ENCODE measurements around the gene STEAP1. TPM values are rescaled to one million over a fixed set of nuclear protein-coding genes. Genes with fewer than 3 reads are reported as not detected.
"Not testable (repeated sequence)": the region's sequence is repeated elsewhere in the genome, so short reads cannot be mapped to it uniquely, and the experiment has no call there.

Gene STEAP1
- total RNA-seq, 1 donor from 2014 or later: 16.3 TPM

DNA sequence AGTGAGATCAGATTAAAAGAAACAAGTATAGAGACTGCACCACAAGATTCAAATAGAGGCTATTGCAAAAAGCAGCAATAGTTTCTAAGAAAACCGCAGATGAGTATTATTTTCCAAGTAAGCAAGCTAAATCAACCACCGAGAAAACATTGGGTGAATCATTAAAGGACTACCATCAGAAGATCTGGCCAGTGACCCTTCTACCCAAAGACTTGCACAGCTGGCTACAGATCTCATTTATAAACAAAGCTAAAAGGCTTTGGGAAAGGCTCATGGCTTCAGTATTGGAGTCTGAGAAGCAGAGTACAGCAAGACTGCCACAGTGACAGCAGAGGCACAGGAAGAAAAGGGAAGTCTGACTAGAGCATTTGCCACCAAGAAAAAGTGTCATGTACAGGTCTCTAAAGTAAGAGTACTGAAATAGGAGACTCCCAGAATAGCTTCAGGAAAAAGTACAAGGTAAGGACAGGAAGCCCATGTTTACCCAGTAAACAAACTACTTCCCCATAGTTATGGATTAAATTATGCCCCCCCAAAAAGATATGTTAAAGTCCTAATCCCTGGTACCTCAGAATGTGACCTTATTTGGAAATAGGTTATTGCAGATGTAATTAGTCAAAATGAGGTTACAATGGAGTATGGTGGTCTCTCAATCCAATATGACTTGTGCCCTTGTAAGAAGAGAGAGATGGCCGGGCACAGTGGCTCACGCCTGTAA lies 19.0 kb downstream of the STEAP1 start:
- no peak for DNase-seq

DNA sequence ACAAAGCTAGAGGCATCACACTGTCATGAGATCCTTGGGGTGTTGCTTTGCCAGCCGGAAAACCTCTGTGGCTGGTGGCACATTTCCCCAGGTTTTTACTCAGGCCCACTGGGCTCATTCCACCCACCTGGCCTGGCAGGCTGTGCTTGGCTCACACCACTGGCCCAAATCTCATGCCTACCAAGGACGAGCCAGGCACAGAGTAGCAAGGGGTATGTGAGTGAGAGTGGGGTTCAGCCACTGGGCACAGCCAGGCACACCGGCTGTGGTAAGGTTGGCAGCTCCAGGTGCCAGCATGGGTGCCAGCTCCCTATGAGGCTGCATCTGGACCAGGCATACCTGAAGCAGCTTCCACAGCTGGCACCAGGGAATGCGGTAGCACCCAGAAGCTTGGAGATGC lies 21.4 kb downstream of the STEAP1 start:
- no peak for DNase-seq

- DNase-seq: no peak
Observed at GRCh38 chr7:90176195-90176594, 21.9 kb downstream of the STEAP1 start.

DNA sequence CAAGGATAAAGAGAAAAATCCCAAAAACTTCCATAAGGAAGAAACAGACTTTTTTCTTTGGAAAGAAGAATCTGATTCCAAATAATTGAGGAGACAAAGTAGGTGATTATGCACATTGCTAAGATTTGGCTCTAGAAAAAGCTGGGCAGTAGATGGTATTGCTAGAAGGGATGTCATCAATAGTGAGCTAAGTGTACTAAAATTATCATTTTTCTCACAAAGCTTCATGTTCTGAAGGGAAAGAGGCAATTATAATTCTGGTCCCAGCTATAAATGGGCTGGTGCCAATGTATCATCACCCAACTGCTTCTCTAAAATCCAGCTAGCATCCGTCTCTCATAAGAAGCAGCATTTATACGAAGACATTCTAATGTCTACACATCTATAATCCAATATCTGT lies 23.9 kb downstream of the STEAP1 start:
- no peak for DNase-seq

DNA sequence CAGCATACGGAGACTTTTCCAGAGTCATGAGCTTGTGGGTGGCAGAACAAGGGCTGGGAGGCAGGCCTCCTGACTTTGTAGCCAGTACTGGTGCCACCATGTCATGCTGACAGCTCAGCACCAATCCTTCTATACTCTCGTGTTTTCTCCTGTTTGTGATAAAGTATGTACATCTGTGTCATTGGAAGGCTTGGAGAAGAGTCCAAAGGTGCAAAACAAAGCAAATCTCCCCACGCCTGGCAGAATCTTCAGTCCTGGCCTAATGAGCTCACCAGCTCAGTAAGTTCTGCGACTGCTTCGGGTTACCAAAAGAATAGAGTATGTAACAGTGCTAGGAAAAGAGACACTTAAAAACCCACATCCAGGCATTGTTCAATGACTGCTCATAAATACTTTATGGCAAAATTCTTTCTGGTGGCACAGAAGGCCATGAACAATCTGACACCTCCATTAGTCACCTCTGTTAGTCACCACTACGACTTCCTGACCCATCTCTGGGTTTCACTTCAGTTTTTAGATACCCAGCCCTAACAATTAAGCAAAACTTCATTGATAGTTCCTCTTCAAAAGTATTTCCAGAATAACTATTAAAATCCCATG lies 24.5 kb downstream of the STEAP1 start:
- no peak for DNase-seq

- DNase-seq: no peak
Observed at GRCh38 chr7:90180011-90180585, 25.8 kb downstream of the STEAP1 start.

DNA sequence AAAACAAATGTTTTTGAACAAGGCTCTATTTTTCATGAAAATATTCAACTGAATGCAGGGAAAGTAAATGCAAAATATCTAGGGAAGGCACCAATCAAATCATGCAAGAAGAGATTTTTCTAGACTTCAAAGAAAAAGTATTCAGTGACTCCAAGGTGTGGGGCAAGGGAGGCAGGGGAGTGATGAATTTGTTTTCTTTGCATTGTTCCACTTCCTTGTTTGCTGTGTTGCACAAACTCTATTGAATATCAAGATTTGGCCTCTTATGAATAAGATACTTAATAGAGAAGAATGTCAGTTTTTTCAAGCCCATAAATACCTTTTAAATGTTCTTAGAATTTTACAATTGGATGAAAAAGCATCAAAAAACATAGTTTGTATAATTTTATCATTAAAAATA lies 26.4 kb downstream of the STEAP1 start:
- DNase-seq: no peak

- no peak for DNase-seq
Observed at GRCh38 chr7:90181485-90181884, 27.2 kb downstream of the STEAP1 start.

- DNase-seq: not testable (repeated sequence)
Observed at GRCh38 chr7:90186290-90186689, 32.0 kb downstream of the STEAP1 start.

- no peak for DNase-seq
Observed at GRCh38 chr7:90187507-90188050, 33.3 kb downstream of the STEAP1 start.

DNA sequence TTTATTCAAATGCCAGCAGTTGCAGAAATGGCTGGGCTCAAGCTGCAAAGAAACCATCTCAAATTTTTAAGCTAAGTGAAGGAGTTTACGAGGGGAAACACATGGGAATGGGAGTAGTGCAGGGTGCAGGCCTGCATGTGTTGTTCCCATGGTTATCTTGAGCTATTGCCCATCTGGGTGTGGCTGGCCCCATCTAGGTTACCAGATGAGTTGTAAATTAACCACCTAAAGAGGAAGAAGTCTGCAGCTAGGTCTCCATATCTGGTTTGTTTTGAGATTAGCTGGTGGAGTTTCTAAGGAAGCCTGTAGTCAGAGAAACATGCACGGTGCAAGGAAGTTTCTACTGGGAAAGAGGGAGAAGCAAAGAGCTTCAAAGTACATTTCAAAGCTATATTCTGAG lies 34.0 kb downstream of the STEAP1 start:
- DNase-seq: no peak

DNA sequence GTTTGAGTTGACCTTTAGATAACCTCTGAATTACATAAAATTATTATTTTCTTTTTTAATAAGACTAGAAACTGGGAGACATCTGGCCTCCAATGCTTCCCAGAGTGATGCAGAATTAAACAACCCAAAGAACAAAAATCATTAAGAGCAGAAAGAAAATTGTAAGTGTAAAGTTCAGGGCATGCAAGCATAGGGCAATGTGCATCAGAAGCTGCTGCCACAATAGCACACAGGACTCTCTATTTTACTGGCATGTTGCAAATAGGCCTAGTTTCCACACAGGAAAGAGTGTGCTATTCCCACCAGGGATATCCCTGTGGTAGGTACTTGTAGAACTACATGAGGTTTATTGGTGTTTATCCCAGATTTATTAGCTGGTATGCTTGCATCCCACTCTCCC lies 36.7 kb downstream of the STEAP1 start:
- DNase-seq: no peak

DNA sequence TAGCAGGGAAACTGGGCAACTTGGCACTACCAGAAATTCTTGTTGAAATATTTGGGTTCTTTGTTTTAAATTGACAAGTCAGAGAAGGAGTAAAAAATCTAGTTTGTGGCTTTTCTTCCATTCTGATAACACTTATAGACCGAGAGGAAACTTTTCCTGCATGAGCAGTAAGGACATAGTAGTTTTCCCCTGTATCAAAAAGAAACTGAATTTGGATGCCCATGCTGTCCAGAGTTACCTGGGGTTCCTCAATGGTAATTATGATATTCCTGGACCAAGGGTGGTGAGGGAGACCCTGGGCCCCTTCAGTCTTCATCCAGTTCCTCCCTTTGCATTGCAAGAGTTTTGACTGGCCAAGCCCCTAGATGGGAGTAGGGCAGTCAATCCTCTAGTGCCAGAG lies 37.4 kb downstream of the STEAP1 start:
- no peak for DNase-seq

- no peak for DNase-seq
Observed at GRCh38 chr7:90192876-90193750, 38.8 kb downstream of the STEAP1 start.

DNA sequence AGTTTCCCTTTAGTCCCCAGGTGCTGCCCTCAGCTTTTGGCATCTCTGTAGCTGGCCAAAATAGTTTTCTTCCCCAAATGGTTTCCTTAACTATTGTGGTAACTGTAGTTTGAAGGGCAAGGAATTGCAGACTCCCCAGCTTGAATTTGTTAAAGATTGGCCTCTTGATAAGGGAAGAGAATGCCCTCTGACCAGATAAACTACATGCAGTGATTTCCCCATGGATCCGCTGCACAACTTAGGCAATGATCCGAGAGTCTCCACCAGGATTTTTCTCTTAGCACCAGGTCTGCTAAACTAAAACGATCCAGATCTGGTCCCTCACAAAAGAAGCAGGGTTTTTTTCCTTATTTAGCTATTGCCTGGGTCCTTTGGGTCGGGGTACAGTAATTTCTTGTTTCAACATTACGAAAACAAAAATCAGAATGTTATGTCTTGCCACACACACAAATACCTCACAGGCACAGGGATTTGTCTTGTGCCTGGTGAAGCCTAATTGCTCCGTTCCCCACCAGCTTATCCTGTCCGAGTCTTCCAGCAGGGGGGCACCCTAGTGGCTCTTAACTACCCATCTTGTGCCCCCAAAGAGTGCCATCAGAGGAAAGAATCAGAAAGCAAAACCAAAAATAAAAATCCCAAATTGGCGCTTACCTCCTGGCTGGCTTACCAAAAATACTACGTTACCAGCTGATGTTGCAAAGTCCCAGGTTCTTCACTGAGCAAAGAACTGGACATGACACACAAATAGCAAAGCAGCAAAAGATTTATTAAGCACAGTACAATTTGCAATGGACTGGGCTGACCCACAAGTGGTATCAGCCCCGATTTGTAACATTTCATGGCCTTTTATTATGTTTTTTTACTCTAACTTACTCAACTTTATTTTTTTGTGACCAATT lies 40.9 kb downstream of the STEAP1 start:
- no peak for DNase-seq

- DNase-seq: no peak
Observed at GRCh38 chr7:90201500-90202195, 47.4 kb downstream of the STEAP1 start.

GRCh38 chr7:90207956-90208355 lies 53.7 kb downstream of the STEAP1 start:
- DNase-seq: no peak

DNA sequence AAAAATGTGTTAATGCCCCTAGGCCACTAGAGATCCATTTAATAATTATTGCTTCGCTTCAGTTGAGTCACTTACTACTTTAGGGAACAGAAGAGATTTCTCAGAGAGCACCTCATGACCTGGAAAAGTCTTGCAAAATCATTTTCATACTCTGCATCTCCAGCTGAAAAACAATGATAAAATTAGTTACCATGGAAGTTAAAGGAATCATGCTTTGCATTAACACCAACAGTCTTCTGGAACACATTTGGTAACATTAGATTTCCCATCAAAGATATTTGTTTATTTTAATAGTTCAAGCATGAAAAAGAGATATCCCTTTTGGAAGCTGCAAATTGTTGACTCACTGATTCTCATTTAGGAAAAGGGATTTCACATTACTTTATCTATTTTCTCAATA lies 55.5 kb downstream of the STEAP1 start:
- DNase-seq: no peak

- DNase-seq: no peak
Observed at GRCh38 chr7:90210475-90210874, 56.2 kb downstream of the STEAP1 start.

DNA sequence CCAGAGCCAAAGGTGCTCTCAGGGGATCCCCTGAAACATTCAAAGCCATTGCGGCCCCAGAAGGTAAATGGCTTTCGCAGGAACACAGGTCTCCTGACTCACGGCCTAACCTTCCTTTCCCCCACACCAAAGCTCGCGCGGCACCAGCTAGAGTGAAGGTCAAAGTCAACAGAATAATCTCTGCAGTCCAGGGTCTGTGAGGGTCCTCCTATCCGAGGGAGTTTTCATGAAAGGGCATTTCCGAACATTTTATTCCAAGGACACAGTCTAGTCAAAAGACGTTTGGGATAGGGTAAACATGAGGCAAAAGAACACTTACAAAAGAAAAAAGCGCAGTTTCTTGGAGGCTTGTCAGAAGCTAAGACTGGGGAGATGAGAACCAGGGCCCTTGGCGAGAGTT lies 56.7 kb downstream of the STEAP1 start:
- DNase-seq: no peak

Data from skin of body (tissue), 2 donors.